ENCODE measurements around the gene DFFB. TPM values are rescaled to one million over a fixed set of nuclear protein-coding genes. Genes with fewer than 3 reads are reported as not detected.

The DFFB gene
- total and polyA plus RNA-seq, 2 of the 13 experiments (the other 11 are each of a cell fraction or from before 2014, with no cell fraction given), result 4.6 to 9.3 TPM

GRCh38 chr1:3841491-3841890 lies 15.8 kb upstream of the DFFB start:
- H3K4me2 ChIP-seq (ENCODE audit: low read depth, low read length), result no peak overlapping the region
- in situ Hi-C loops (cut with HindIII; ENCODE audit: extremely low pct_ligation_motif_present, low pct_unique_long_range_greater_than_20kb) (no loop called here), intact Hi-C loops (cut with micrococcal nuclease; ENCODE audit: unreplicated experiment) (no loop called here)
- no TSS peak for BruUV-seq (replicated peaks)
- peaks cover 12 to 46% of the 10 kb centered on the region in 2 experiments for H3K36me3 ChIP-seq (replicated peaks in 1 of 2; ENCODE audit: control insufficient read depth in 1 of 2, insufficient read depth in 2 of 2, low read length in 2 of 2)
- FAIRE-seq (no peak), DNase-seq (ENCODE audit: low spot score) (no peak), ATAC-seq (no peak)
- H3K79me2 ChIP-seq (ENCODE audit: insufficient read depth, low read length), result no peaks in the 10 kb centered on the region
- no peak overlapping the region for H3K9ac ChIP-seq (ENCODE audit: insufficient read depth, low read depth, low read length)
- POLR2A ChIA-PET, result no interaction called here
- 98% methylated on average over 7 of the region's 7 CpGs for WGBS (ENCODE audit: low lambda C conversion rate)
- no peak overlapping the region for H2AFZ ChIP-seq (ENCODE audit: low read length)
- no peaks in the 10 kb centered on the region for H3K27me3 ChIP-seq (ENCODE audit: control insufficient read depth in 1 of 2, insufficient read depth in 2 of 2, low read length in 2 of 2)
- no peak overlapping the region for H3K27ac ChIP-seq (ENCODE audit: extremely low read length, insufficient read depth, low read length)
- H3K4me1 ChIP-seq (ENCODE audit: insufficient read depth, low read length), result no peaks in the 10 kb centered on the region
- no peak overlapping the region for H3K4me3 ChIP-seq (replicated peaks in 1 of 3; ENCODE audit: insufficient read depth in 1 of 3, low read depth in 2 of 3, low read length in 3 of 3)
- no peak for TF ChIP-seq ZNF569 (CRISPR knock-in tag; IDR thresholded peaks at IDR 0.05; ENCODE audit: borderline replicate concordance)
- TF ChIP-seq ZNF441 (CRISPR knock-in tag; IDR thresholded peaks at IDR 0.05; ENCODE audit: borderline replicate concordance), result no peak
- no peak for TF ChIP-seq ZNF484 (CRISPR knock-in tag; IDR thresholded peaks at IDR 0.05; ENCODE audit: borderline replicate concordance, low read depth)
- no peak for TF ChIP-seq MZF1 (CRISPR knock-in tag; IDR thresholded peaks at IDR 0.05; ENCODE audit: borderline replicate concordance)
- no peak for TF ChIP-seq ATF2 (CRISPR knock-in tag; IDR thresholded peaks at IDR 0.05)
- TF ChIP-seq AGO1 (IDR thresholded peaks at IDR 0.05; ENCODE audit: low read depth, low read length, poor library complexity, severe bottlenecking), result no peak
- TF ChIP-seq MAFK (conservative IDR thresholded peaks at IDR 0.05 in 1 of 2, IDR thresholded peaks at IDR 0.05 in 1 of 2; ENCODE audit: low read length in 2 of 2), result no peak
- TF ChIP-seq HNF1B (CRISPR knock-in tag; IDR thresholded peaks at IDR 0.05), result no peak
- TF ChIP-seq ATF4 (CRISPR knock-in tag; IDR thresholded peaks at IDR 0.05), result no peak
- no peak for TF ChIP-seq ZNF124 (CRISPR knock-in tag; IDR thresholded peaks at IDR 0.05)
- TF ChIP-seq ZIK1 (CRISPR knock-in tag; IDR thresholded peaks at IDR 0.05; ENCODE audit: borderline replicate concordance, low read depth), result no peak
- H4K20me1 ChIP-seq (ENCODE audit: insufficient read depth, low read length), result no peaks in the 10 kb centered on the region
- peaks cover 10% of the 10 kb centered on the region for H3K9me3 ChIP-seq (ENCODE audit: low read length)
- CTCF ChIA-PET (ENCODE audit: low intra/inter-chr PET ratio, low total read pairs), result no interaction called here

All from HepG2 (cell line).